ENCODE measurements around the gene FEZ2. TPM values are rescaled to one million over a fixed set of nuclear protein-coding genes. Genes with fewer than 3 reads are reported as not detected.

Gene FEZ2
- total and polyA plus RNA-seq, 2 donors from 2014 or later = 46.4 to 48.3 TPM

- Histone ChIP-seq H3K4me3 (ENCODE audit: low read length in 3 of 3) (no peak overlapping the region), H3K27me3 (ENCODE audit: control insufficient read depth, insufficient read depth, low read length) (no peaks in the 10 kb centered on the region), H3K9ac (ENCODE audit: low read length in 3 of 3) (no peak overlapping the region), H3K4me1 (ENCODE audit: control insufficient read depth in 2 of 3, insufficient read depth in 2 of 3, low read depth in 1 of 3, low read length in 3 of 3) (no peaks in the 10 kb centered on the region), H3K36me3 (ENCODE audit: control insufficient read depth in 2 of 3, insufficient read depth in 3 of 3, low read length in 3 of 3) (peaks cover 0 to 4% (median 3%) of the 10 kb centered on the region in 3 donors), H3K27ac (ENCODE audit: low read depth in 2 of 2, low read length in 2 of 2) (no peak overlapping the region), H3K9me3 (ENCODE audit: control insufficient read depth in 2 of 3, insufficient read depth in 1 of 3, low read length in 3 of 3) (no peaks in the 10 kb centered on the region)
- intact Hi-C loops (cut with DNase I) = no loop called here
- no peak for FAIRE-seq
- TF ChIP-seq CTCF (IDR thresholded peaks at IDR 0.05; ENCODE audit: borderline replicate concordance, extremely low read depth, insufficient read depth) = no peak
- DNase-seq = no peak
Observed at GRCh38 chr2:36587556-36587955, 10.4 kb downstream of the FEZ2 start.

DNA sequence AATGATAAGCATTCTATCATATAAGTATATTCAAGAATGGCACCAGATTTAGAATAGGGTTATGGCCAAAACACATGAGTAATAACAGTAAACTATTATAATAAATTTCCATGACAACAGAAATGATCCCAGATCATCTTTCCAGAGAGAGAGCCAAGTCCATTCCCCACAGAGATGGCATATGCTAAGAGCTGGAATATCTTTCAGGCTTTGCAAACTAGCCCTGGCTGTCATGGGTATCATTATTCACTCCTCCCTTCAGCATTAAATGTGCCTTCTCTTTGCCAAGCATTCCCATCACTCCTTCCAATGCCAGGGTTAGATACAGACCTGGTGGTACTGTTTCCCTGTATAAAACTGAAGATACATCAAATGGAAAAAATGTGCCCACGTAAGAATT is 10.9 kb downstream of the FEZ2 start:
- H3K9me3 ChIP-seq (ENCODE audit: control insufficient read depth in 2 of 3, insufficient read depth in 1 of 3, low read length in 3 of 3) = no peaks in the 10 kb centered on the region
- H3K4me3 ChIP-seq (ENCODE audit: low read length in 3 of 3) = no peak overlapping the region
- intact Hi-C loops (cut with DNase I) = no loop called here
- no peak for TF ChIP-seq CTCF (IDR thresholded peaks at IDR 0.05; ENCODE audit: borderline replicate concordance, extremely low read depth, insufficient read depth)
- FAIRE-seq = no peak
- no peaks in the 10 kb centered on the region for H3K27me3 ChIP-seq (ENCODE audit: control insufficient read depth, insufficient read depth, low read length)
- H3K4me1 ChIP-seq (ENCODE audit: control insufficient read depth in 2 of 3, insufficient read depth in 2 of 3, low read depth in 1 of 3, low read length in 3 of 3) = no peaks in the 10 kb centered on the region
- DNase-seq = no peak
- H3K27ac ChIP-seq (ENCODE audit: low read depth in 2 of 2, low read length in 2 of 2) = no peak overlapping the region
- no peak overlapping the region for H3K9ac ChIP-seq (ENCODE audit: low read length in 3 of 3)
- peaks cover 0 to 4% (median 3%) of the 10 kb centered on the region in 3 donors for H3K36me3 ChIP-seq (ENCODE audit: control insufficient read depth in 2 of 3, insufficient read depth in 3 of 3, low read length in 3 of 3)

- peaks cover 0 to 4% (median 3%) of the 10 kb centered on the region in 3 donors for H3K36me3 ChIP-seq (ENCODE audit: control insufficient read depth in 2 of 3, insufficient read depth in 3 of 3, low read length in 3 of 3)
Observed at GRCh38 chr2:36586672-36587071, 11.3 kb downstream of the FEZ2 start.

More at GRCh38 chr2:36586672-36587071, 11.3 kb downstream of the FEZ2 start:
- intact Hi-C loops (cut with DNase I) = no loop called here
- Histone ChIP-seq H3K27me3 (ENCODE audit: control insufficient read depth, insufficient read depth, low read length) (no peaks in the 10 kb centered on the region), H3K9me3 (ENCODE audit: control insufficient read depth in 2 of 3, insufficient read depth in 1 of 3, low read length in 3 of 3) (no peaks in the 10 kb centered on the region), H3K27ac (ENCODE audit: low read depth in 2 of 2, low read length in 2 of 2) (no peak overlapping the region), H3K4me3 (ENCODE audit: low read length in 3 of 3) (no peak overlapping the region), H3K9ac (ENCODE audit: low read length in 3 of 3) (no peak overlapping the region), H3K4me1 (ENCODE audit: control insufficient read depth in 2 of 3, insufficient read depth in 2 of 3, low read depth in 1 of 3, low read length in 3 of 3) (no peaks in the 10 kb centered on the region)
- TF ChIP-seq CTCF (IDR thresholded peaks at IDR 0.05; ENCODE audit: borderline replicate concordance, extremely low read depth, insufficient read depth) = no peak
- FAIRE-seq (no peak), DNase-seq (no peak)
